ENCODE data around the gene SAMD14.

DNA sequence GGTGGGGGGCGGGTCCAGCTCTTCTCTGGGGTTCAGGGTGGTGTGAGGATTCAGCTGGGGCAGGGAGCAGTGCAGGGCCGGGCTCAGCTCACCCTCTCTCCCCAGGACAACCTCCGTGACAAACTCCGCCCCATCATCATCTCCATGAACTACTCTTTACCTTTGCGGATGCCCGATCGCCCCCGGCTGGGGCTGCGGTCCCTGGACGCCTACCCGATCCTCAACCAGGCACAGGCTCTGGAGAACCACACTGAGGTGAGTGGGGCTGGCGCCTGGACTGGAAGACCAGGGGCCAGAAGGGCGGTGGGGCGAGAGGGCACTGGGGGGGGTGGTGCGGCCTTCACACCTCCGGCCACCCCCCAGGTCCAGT is 53.8 kb downstream of the SAMD14 start:
- TF ChIP-seq, protein P1, sequence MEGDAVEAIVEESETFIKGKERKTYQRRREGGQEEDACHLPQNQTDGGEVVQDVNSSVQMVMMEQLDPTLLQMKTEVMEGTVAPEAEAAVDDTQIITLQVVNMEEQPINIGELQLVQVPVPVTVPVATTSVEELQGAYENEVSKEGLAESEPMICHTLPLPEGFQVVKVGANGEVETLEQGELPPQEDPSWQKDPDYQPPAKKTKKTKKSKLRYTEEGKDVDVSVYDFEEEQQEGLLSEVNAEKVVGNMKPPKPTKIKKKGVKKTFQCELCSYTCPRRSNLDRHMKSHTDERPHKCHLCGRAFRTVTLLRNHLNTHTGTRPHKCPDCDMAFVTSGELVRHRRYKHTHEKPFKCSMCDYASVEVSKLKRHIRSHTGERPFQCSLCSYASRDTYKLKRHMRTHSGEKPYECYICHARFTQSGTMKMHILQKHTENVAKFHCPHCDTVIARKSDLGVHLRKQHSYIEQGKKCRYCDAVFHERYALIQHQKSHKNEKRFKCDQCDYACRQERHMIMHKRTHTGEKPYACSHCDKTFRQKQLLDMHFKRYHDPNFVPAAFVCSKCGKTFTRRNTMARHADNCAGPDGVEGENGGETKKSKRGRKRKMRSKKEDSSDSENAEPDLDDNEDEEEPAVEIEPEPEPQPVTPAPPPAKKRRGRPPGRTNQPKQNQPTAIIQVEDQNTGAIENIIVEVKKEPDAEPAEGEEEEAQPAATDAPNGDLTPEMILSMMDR (IDR thresholded peaks at IDR 0.05), result no peak
- TF ChIP-seq EZH2 (IDR thresholded peaks at IDR 0.05; ENCODE audit: borderline replicate concordance, insufficient read depth, low read depth, low read length, poor library complexity, severe bottlenecking), result no peak
